Stimulated activated CD4-positive, alpha-beta T cell treated with anti-CD3 and anti-CD28 coated beads, Interleukin-2, amount 100 ng/mL, for 48 hours (primary cell): ENCODE measurements around the gene COG3.

Experiments used
- DNase-seq, 2 donors: peaks; one replicate each; pipeline ENCODE4 v3.0.0-alpha.2; 2020

Gene COG3

DNA sequence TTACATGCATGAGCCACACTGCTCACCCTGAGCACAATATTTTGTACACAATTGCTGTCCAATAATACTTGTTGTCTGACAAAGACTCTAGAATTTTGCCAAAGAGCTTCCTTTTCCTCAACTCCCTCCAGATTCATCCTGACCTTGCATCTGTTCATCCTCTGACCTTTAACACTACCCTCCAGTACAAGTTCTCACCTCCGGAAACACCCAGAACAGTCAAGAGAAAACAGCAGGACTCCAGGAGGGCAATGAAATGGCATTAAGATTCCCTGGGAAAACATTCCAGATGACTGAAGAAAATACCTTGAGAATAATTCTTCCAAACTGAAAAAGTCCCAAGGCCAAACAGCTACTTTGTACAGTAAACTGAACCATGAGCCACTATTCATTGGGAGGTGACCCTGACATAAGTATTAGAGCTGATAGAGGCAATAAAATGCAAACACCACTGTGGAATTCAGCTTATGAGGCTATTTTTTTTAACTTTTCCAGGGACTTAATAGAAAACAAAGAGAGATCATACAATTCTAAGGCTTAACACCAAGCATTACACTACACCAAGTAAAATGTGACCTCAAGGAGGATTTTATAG, 15.7 kb upstream of the COG3 start:
- no peak for DNase-seq

DNA sequence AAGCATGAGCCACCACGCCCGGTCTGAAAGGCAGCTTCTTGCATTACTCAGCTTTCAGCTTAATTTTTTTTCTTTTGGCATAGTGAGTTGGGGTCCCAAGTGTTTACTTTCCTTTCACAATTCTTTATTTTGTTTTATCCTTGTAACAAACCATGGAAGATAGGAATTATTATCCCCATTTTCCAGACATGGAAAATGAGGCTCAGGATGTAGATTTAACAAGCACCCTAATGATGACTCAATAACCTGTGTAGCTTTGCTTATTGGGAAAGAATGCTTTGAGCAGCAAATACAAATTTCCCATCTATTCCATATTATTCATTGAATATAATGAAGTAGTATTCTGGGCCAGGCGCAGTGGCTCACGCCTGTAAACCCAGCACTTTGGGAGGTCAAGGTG, 13.5 kb upstream of the COG3 start:
- DNase-seq: no peak

DNA sequence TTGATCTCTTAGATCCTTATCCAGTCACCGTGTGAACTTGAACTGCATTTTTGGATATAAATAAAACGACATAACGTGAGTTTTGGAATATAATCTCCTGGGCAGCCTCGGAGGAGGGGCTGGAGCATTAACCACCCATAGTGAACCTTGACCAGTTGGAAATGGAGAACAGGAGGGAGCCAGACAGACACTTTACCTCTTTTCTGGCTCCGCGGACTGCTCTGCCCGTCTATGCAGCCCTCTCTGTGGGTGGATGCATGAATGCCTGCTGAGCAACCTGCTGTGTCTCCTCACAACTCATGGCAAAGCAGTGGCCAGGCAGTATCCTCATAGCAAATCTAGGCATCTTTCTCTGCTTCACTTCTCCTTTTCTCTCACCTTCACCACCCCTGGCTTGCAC, 10.5 kb upstream of the COG3 start:
- no peak for DNase-seq

DNA sequence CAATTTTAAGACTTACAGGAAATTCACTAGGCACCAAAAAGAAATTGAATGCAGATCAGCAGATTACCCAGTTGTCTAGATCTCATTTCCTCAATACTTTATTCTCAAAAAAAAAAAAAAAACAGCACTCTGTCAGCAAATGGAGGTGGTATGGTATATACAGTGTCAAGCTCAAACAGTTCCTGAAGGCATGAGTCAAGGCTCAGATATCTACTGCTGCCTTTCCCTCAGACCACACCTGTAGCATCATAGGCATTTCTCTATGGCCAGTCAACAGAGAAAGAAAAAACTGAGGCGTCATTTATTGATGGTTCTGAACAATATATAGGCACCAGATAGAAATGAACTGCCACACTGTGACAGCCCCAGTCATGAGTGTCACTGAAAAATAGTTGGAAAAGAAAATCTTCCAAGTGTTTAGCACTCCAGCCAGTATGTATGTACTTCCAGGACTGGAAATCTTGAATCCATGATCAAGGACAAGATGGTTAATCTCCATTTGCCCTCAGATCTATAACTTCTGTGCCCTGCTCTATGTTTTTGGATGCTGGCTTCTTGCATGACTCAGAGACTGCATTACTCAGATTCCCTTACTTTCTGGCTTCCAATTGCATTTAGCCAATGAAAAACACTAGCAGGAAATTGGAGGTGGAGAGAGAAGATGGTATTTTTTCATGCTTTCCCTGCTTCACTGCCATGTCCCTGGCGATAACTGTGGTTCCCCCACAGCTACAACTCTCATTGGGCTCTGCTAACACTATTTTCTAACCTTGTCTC, 8.4 kb upstream of the COG3 start:
- no peak for DNase-seq

DNA sequence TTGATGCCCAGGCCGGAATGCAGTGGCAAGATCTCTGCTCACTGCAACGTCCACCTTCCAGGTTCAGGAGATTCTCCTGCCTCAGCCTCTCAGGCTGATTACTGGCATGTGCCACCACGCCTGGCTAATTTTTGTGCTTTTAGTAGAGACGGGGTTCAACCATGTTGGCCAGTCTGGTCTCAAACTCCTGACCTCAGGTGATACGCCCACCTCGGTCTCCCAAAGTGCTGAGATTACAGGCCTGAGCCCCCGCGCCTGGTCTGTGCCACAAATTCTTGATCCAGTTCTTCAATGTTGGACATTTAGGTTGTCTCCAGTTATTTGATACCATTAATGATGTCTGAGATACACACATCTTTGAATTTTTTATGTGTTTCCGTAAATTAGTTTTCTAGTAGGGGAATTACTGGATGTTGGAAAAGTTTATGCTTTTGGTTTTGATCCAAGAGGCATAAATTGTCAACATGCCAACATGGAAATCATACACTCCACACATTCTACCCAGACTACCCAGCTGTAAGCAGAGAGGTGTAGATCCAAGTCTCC, 525 bp upstream of the COG3 start:
- DNase-seq: no peak

DNA sequence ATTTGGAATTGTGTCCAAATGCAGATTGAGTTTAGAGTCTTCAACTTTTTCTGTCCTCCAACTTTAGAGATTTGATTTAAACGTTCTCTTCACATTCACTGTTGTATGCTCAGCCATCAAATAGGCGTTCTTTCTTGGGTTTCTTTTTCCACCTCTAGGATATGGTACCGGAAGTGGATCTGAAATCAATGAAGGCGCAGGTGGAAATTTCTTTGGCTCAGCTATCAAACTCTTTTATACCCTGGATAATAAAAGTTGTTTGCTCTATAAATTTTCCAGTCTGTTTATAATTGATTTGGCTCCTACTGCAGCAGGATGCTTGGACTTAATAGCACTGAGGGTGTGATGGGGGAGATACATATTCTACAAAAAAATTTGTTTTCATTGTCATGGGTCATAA, 1.6 kb downstream of the COG3 start:
- no peak for DNase-seq

DNA sequence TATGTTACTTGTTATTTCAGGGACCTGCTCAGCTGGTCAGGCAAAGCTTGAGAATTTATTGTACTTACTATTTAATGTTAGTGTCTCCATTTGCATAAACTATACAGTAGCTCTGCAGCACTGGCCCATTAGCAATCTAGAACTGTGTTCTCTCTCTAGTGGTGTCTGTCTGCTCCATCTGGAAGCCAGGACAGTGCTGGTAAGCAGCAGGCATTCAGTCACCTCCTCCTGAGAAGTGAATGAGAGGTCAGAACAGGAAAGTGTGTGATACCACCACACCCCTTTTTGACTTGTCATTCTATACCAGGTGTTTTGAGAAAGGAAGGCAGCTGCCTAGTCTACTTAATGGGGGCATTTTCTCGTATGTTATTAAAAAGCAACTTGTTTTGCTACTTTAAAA, 3.9 kb downstream of the COG3 start:
- DNase-seq: no peak

DNA sequence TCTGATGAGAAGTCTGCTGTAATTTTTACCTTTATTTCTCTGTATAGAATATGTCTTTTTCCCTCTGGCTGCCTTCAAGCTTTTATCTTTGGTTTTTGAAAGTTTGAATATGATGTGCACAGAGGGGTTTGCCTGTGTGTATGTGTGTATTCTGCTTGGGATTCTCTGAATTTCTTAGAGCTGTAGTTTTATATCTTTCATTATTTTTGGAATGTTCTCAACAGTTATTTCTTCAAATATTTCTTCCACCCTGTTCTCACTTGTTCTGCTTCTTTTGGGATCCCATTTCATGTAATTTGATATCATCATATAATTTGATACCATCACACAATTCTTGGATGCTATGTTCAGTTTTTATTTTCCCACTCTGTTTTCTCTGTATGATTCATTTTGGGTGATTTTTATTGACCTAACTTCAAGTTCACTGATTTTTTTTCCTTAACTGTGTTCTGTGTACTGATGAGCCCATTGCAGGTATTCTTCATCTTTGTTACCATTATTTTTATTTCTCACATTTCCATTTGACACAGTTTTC, 7.5 kb downstream of the COG3 start:
- DNase-seq: no peak

DNA sequence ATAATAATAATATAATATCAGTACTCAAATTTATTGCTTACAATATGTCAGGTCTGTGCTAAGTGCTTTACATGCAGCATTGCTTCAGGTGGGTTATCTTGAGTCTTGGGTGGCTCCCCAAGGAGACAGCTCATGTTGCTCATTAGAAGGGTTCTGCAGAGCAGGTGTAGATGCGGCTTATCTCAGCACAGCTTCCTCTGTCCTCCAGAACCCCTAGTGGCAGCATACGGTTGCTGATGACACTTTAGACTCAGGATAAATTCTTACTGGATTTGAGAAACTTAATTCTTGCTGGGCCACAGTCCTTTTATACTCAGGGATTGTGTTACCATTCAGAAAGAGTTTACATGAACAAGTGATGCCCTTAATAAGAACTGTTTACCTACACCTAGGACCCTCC, 8.9 kb downstream of the COG3 start:
- DNase-seq: no peak

DNA sequence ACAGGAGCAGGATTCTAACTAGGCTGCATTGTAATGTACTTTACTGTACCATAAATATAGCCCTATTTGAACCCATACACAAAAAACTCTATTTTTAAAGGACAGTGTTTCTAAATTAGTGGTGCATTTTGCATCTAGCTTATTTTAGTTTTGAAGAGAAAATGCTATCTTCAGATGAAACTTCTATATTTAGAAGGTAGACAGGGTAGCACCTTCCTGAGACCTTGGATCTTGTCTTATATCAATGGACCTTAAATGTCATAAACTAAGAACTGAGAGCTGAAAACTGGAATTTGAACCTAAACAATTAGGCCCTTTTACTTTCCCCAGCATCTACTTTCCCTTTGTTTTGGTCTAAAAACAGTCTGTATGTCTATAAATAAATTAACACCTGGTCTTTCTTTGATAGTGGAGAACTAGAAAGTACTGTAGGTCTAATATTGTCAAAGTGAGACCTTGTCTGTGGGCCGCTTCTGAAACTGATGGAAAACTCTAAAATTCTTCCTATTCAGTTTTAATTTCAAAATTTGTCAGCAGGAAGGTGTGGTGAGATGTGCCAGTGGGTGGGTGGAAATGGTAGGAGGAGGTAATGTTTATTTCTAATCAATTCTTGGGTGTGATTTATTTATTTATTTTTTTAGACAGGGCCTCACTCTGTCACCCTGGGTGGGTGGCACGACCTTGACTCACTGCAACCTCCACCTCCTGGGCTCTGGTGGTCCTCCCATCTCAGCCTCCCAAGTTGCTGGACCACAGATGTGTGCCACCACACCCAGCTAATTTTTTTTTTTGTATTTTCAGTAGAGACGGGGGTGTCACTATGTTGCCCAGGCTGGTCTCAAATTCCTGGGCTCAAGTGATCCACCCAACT, 10.1 kb downstream of the COG3 start:
- DNase-seq: no peak

DNA sequence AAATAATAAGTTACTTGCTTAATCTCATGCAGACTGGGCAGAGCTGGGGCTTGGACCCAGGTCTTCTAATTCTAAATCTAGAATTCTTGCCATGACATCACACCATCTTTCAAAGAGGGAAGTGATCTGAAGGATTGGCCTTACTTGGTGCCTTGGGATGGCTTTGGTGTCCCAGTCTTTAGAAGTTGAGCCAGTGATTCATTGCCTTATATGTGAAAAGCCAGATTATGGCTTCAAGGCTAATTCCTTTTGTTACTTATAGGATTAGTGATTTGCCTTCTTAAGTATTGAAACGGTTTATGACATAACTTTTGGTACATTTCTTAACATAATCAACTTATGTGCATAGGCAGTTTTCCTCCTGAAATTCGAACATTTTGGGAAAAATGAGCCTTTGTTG, 14.9 kb downstream of the COG3 start:
- no peak for DNase-seq

DNA sequence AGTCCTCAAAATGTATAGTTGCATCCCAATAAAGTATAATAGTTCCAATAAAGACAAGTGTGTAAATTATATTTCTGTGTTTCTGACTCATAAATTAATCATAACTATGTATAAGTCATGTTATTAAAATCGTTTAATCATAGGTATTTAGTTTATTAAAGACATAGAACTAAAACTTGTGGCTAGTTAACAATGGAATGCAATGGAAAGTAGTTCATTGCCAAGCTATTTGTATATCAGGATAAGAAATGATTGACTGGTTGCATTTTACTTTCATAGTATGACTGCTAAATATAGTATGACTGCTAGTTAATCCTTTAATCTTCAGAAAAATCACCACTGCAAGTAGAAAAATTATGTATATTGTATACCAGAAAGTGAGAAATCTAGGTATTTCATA, 16.9 kb downstream of the COG3 start:
- no peak for DNase-seq

DNA sequence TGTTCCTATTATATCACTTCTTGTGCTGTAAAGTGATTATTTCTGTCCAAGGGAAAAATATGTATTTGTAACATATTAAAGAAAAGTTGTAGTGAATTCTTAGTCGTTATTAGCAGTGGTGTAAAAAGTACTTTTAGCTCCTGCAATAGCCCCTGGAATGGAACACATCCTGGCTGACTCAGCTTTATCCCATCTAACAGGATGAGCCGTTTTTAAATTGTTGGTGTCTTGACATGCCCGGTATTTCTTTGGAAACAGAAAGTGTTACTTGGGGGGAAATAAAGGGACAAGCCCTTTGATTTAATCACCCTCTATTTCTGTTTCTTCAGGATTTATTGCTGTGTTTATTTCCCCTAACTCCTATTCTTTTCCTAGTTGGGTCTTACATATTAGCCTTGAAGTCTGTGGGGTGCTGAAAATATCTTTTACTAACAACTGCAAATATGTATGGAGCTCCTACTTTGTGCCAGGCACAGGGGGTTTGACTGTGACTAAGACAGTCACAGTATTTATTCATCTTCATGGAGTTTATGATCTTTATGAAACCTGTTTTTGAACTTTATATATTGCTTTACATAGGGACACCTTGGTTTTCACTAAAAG, 17.9 kb downstream of the COG3 start:
- DNase-seq: no peak

DNA sequence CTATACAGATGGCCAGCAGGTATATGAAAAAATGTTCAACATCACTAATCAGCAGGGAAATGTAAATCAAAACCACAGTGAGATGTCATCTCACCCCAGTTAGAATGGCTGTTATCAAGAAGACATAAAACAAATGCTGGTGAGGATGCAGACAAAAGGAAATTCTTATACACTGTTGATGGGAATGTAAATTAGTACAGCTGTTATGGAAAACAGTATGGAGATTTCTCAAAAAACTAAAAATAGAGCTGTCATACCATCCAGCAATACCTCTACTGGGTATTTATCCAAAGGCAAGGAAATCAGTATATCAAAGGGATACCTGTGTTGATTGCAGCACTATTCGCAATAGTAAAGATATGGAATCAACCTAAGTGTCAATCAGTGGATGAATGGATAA, 22.9 kb downstream of the COG3 start:
- no peak for DNase-seq

DNA sequence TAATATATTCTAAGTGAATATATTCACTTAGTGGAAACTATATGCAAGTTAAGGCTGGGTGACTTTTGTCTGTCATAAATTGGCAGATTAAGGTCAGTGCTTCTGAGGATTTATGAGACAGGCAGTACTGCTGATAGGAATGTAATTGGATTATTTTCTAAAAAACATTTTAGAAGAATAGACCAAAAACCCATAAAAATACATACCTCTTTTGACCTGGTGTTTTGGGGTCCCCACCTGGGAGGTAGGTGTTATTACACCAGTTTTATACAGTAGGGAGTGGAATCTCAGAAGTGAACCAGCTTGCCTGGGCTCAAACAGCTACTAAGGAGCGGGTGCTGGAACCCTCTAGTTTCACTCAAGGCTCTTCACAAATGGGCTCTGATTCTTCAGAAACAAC, 25.3 kb downstream of the COG3 start:
- DNase-seq: no peak

DNA sequence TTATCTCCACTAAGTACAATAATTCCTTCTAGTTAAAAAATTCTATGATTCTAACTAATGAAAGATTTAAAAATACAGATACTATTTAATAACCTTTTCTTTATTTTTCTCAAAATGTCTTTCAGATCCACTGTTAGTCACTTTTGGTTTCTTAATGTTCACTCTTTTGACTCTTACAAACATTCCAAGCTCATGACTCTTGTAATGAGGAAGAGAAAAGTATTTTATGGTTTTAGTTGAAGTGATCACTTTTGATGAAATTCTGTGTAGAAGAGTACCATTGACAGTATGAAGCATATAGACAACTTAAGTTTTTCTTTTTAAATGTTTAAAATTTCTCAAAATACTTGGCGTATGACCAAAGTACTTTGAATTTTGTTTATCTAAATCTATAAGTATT, 27.8 kb downstream of the COG3 start:
- no peak for DNase-seq

DNA sequence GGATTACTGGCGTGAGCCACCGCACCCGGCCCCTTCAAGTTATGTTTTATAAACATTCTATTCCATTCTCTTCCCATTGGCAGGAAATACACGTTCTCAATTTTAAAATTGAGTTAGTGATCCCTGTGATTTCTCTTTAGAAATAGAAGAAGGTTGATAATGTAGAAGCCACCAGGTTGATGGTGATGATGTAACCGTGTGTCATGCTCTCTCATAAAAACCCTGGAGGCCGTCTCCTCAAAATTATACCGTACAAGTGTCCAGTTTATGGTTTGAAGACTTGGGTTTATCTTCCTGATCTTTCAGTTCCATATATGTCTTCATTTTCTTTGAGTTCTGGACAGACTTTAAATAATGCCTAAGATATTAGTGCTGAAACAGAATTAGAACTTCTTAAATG, 32.2 kb downstream of the COG3 start:
- DNase-seq: no peak

DNA sequence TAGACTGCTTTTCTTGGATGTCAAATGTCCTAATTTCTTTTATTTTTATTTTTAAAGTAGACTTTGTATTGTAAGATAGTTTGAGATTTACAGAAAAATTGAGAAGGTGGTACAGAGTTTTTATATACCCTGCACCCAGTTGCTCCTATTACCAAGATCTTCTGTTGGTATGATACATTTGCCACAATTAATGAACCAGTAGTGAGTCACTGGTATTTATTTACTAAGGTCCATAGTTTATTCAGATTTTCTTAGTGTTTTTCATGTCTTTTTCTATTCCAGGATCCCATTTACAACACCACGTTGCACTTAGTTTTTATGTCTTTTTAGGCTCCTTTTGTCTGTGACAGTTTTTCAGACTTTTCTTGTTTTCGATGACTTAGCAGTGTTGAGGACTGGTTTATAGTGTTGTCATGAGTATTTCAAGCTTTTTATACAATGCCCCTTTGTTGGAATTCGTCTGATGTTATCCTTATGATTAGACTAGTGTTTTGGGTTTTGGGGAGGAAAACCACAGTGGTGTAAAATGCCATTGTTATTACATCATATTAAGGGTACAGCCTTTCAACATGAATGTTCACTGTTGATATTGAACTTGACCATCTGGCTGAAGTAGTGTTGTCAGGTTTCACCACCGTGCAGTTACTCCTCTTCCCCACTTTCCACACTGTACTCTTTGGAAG, 35.9 kb downstream of the COG3 start:
- DNase-seq: no peak

DNA sequence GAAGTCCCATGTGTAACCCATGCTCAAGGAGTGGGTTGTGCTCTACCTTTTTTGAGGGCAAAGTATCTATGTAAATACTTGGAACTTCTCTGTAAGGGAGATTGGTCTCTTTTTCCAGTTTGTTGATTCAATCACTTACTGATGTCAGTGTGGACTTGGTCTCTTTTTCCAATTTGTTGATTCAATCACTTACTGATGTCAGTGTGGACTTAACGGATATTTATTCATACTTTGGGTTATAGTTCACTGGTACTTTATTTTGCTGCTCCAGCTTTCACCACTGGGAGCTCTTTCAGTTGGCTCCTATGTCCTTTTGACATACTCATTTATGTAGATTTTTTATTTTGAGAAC, 36.4 kb downstream of the COG3 start:
- DNase-seq: no peak

DNA sequence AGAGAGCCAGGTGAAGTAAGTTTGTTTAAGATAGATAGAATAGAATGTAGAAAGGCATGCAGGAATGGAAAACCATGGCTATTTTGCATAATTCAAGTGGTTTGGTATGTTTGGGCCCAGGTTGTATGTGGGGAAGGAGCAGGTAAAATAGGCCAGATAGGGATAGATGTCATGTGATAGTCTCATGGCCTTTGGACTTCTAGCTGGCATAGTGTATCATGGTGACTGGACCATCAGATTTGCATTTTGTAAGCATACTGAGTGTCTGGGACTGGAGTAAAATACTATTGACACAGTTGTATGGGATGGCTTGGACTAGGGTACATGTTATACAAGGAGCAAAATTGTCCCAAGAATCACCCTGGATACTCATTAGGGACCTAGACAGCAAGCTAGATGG, 38.9 kb downstream of the COG3 start:
- no peak for DNase-seq

DNA sequence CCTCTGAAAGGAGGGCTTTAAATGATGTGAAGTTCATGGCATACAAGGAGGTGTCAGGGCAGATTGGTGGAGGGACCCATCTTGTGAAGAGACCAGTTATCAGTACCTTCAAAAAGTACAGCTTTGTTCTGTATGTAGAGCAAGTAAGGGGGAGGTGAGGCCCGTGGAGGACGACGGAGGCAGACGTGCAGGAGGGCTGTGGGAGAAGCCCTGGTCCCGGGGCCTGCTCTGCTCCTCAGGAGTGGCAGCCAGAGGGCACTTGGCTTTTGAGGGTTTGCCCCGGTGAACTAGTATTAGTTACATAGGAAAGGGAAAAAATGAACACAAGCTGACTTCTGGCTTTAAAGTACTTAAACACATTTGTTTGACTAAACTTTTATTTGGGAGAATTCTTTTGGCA, 42.1 kb downstream of the COG3 start:
- DNase-seq: no peak

DNA sequence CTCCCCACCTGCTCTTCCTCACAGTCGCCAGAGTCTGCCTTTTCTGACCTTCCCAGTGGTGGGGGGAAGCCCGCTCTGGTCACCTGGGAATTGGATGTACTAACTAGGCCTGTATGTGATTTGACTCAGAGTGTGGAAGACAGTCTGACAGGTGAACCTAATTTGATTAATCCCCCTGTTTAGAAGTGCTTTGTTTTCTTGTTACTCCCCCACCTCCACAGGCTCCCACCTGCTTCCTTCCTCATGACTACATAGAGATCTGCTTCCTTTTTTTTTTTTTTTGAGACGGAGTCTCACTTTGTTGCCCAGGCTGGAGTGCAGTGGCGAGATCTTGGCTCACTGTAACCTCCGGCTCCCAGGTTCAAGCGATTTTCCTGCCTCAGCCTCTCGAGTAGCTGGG, 44.0 kb downstream of the COG3 start:
- no peak for DNase-seq

DNA sequence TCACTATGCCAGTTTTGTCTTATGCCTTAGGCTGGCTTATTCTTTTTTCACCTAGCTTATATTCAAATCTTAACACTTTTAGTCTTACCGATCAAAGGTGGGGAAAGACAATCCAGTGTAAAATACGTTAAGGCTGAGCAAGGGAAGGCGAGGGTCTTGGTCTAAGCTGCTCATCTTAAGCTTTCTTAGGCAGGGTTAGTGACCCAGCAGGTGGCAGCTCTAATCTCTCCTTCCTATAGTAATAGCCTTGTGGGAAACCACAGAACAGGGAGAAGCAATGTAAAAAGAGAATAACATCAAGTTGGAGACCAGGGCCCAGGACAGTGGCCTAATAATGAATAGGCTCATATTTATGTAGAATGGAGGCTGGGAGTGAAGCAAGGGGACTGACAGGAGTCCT, 45.9 kb downstream of the COG3 start:
- DNase-seq: no peak
